ENCODE measurements around the gene PKIB. TPM values are rescaled to one million over a fixed set of nuclear protein-coding genes. Genes with fewer than 3 reads are reported as not detected.
"Not testable (repeated sequence)": the region's sequence is repeated elsewhere in the genome, so short reads cannot be mapped to it uniquely, and the experiment has no call there.

PKIB gene
- total RNA-seq: under 1 TPM in 1 of 3 donors, not detected in 2; 0.56 TPM

GRCh38 chr6:122609881-122610689 is at the start of gene PKIB:
Gene PKIB, plus strand, starts transcription at chr6:122610405. Its CDS starts 107,390 bp downstream, at chr6:122717795.
- peak; percentile 88 to 90 for ATAC-seq
- peak within 1 kb of the TSS; percentile 81 for H3K4me3 Mint-ChIP-seq
- H3K27me3 Mint-ChIP-seq (ENCODE audit: low read depth): peaks cover 38% of the 10 kb centered on the region
- peaks cover 20% of the 10 kb centered on the region for H3K4me1 Mint-ChIP-seq (ENCODE audit: low read depth)
- H3K9me3 Mint-ChIP-seq: no peaks in the 10 kb centered on the region
- DNase-seq: peak; percentile 7
- H3K36me3 Mint-ChIP-seq (ENCODE audit: insufficient read depth): no peaks in the 10 kb centered on the region

GRCh38 chr6:122563364-122564052 is 46.7 kb upstream of the PKIB start:
- H3K36me3 Mint-ChIP-seq (ENCODE audit: insufficient read depth): no peaks in the 10 kb centered on the region
- H3K27me3 Mint-ChIP-seq (ENCODE audit: low read depth): peaks cover 2% of the 10 kb centered on the region
- ATAC-seq: no peak
- no peak overlapping the region for H3K4me3 Mint-ChIP-seq
- DNase-seq: no peak
- no peaks in the 10 kb centered on the region for H3K4me1 Mint-ChIP-seq (ENCODE audit: low read depth)
- H3K9me3 Mint-ChIP-seq: peaks cover 21% of the 10 kb centered on the region

- ATAC-seq: no peak
- no peaks in the 10 kb centered on the region for H3K36me3 Mint-ChIP-seq (ENCODE audit: insufficient read depth)
- H3K27me3 Mint-ChIP-seq (ENCODE audit: low read depth): peaks cover 7% of the 10 kb centered on the region
- H3K4me1 Mint-ChIP-seq (ENCODE audit: low read depth): no peaks in the 10 kb centered on the region
- H3K9me3 Mint-ChIP-seq: peaks cover 21% of the 10 kb centered on the region
- DNase-seq: no peak
- no peak overlapping the region for H3K4me3 Mint-ChIP-seq
These were observed 46.0 kb upstream of the PKIB start for GRCh38 chr6:122564230-122564629.

DNA sequence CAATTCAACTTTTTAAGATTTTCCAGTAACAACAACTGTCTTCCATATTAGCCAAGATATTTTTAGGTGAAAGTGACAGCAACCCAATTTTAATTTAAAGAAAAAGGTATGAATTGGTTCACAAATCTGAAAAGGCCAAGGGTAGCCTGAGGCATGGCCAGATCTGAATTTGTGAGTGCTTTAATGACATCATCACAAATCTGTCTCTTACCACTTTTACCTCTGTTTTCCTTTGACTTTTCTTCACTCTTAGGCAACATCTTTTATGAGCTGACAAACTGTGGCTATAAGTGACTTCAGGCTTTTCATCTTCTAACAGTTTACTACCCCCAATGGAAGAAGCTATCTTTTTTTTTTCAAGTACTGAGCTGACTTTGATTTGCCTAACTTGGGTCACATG is 44.5 kb upstream of the PKIB start:
- no peaks in the 10 kb centered on the region for H3K4me1 Mint-ChIP-seq (ENCODE audit: low read depth)
- DNase-seq (no peak), ATAC-seq (no peak)
- peaks cover 17% of the 10 kb centered on the region for H3K9me3 Mint-ChIP-seq
- no peaks in the 10 kb centered on the region for H3K36me3 Mint-ChIP-seq (ENCODE audit: insufficient read depth)
- H3K4me3 Mint-ChIP-seq: no peak overlapping the region
- peaks cover 10% of the 10 kb centered on the region for H3K27me3 Mint-ChIP-seq (ENCODE audit: low read depth)

GRCh38 chr6:122567034-122567433 is 43.2 kb upstream of the PKIB start:
- Mint-ChIP-seq H3K4me1 (ENCODE audit: low read depth) (no peaks in the 10 kb centered on the region), H3K4me3 (no peak overlapping the region), H3K9me3 (peaks cover 12% of the 10 kb centered on the region), H3K27me3 (ENCODE audit: low read depth) (peaks cover 18% of the 10 kb centered on the region), H3K36me3 (ENCODE audit: insufficient read depth) (no peaks in the 10 kb centered on the region)
- ATAC-seq (no peak), DNase-seq (no peak)

GRCh38 chr6:122568350-122568749 is 41.9 kb upstream of the PKIB start:
- Mint-ChIP-seq H3K36me3 (ENCODE audit: insufficient read depth) (no peaks in the 10 kb centered on the region), H3K27me3 (ENCODE audit: low read depth) (peaks cover 18% of the 10 kb centered on the region), H3K9me3 (peaks cover 7% of the 10 kb centered on the region), H3K4me3 (no peak overlapping the region), H3K4me1 (ENCODE audit: low read depth) (no peaks in the 10 kb centered on the region)
- no peak for ATAC-seq
- DNase-seq: no peak

DNA sequence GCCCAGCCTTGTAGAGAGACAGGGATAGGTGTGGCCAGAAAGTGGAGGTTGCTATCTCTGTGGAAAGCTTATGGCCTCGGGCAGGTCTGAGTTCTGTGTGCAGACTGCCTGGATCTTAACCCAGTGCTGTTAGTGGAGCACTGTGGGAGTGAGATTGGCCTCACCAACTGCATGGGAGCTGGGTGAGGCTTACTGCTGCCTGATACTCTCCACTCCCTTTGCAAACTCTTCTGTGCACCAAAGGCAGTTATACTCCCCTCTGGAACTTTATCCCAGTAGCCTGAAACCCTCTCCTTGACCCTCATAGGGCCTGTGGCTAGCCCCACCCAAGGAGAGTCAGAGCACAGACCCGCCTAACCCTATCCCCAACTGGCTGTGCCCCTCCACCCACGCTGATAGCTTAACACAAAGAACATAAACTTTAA is 41.4 kb upstream of the PKIB start:
- peaks cover 18% of the 10 kb centered on the region for H3K27me3 Mint-ChIP-seq (ENCODE audit: low read depth)
- ATAC-seq (no peak), DNase-seq (no peak)
- H3K4me3 Mint-ChIP-seq: no peak overlapping the region
- H3K4me1 Mint-ChIP-seq (ENCODE audit: low read depth): no peaks in the 10 kb centered on the region
- no peaks in the 10 kb centered on the region for H3K36me3 Mint-ChIP-seq (ENCODE audit: insufficient read depth)
- peaks cover 10% of the 10 kb centered on the region for H3K9me3 Mint-ChIP-seq

DNA sequence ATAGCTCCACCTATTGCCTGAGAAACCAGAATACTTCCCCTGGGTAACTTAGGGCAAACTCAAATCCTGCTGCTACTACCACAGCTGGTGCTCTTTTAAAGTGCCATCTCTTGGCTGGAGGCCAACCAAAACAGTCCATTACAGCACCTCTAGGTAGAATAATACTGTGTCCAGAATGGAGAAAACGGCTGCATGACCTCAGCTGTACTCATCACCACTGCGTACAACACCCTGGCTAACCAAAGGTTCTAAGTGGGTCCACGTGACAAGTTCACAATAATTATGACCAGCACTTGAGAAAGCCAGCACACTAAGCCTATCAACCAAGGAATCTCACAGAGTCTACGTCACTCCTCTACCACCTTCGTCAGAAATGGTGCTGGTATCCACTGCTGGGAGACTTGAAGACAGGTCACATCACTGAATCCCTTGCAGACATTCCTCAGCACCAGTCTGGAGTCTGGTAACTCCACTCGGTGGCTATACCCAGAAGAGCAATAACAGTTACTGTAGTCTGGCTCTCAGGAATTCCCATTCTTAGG is 40.9 kb upstream of the PKIB start:
- Mint-ChIP-seq H3K4me1 (ENCODE audit: low read depth) (no peaks in the 10 kb centered on the region), H3K36me3 (ENCODE audit: insufficient read depth) (no peaks in the 10 kb centered on the region)

DNA sequence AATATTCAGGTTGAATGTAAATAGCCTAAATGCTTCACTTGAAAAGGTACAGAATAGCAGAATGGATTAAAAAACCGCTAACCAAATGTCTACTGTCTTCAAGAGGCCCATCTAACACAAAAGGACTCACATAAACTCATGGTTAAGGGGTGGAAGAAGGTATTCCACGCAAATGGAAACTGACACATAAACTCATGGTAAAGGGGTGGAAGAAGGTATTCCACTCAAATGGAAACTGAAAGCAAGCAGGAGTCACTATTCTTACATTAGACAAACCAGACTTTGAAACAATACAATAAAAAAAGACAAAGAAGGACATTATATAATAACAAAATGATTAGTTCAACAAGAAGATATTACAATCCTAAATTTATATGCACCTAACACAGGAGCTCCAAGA is 38.3 kb upstream of the PKIB start:
- H3K4me3 Mint-ChIP-seq: no peak overlapping the region
- peaks cover 26% of the 10 kb centered on the region for H3K9me3 Mint-ChIP-seq
- no peak for ATAC-seq
- H3K4me1 Mint-ChIP-seq (ENCODE audit: low read depth): no peaks in the 10 kb centered on the region
- no peak for DNase-seq
- H3K36me3 Mint-ChIP-seq (ENCODE audit: insufficient read depth): no peaks in the 10 kb centered on the region
- H3K27me3 Mint-ChIP-seq (ENCODE audit: low read depth): peaks cover 16% of the 10 kb centered on the region

More for the DNA sequence above, 40.9 kb upstream of the PKIB start:
- no peak overlapping the region for H3K4me3 Mint-ChIP-seq
- ATAC-seq: no peak
- peaks cover 15% of the 10 kb centered on the region for H3K9me3 Mint-ChIP-seq
- DNase-seq: no peak
- peaks cover 18% of the 10 kb centered on the region for H3K27me3 Mint-ChIP-seq (ENCODE audit: low read depth)

GRCh38 chr6:122576888-122577287 is 33.3 kb upstream of the PKIB start:
- Mint-ChIP-seq H3K36me3 (ENCODE audit: insufficient read depth) (no peaks in the 10 kb centered on the region), H3K4me3 (no peak overlapping the region), H3K27me3 (ENCODE audit: low read depth) (peaks cover under 1% of the 10 kb centered on the region), H3K4me1 (ENCODE audit: low read depth) (no peaks in the 10 kb centered on the region), H3K9me3 (peaks cover 32% of the 10 kb centered on the region)
- DNase-seq: no peak
- ATAC-seq: no peak

DNA sequence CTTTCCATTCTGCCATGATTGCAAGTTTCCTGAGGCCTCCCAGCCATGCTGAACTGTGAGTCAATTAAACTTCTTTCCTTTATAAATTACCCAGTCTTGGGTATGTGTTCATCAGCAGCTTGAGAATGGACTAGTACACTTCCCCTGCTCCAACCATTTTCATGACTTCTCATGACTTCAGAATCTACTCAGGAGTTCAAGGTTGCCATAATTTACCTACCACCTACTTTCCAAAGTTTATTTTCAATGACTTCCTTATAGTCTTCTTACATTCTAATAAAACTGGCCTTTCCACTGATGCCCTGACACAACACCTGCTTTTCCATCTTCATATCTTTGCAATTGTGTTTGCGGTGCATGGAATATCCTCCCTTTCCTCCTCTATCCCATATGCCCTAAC is 31.2 kb upstream of the PKIB start:
- H3K9me3 Mint-ChIP-seq: peaks cover 21% of the 10 kb centered on the region
- no peak for ATAC-seq

DNA sequence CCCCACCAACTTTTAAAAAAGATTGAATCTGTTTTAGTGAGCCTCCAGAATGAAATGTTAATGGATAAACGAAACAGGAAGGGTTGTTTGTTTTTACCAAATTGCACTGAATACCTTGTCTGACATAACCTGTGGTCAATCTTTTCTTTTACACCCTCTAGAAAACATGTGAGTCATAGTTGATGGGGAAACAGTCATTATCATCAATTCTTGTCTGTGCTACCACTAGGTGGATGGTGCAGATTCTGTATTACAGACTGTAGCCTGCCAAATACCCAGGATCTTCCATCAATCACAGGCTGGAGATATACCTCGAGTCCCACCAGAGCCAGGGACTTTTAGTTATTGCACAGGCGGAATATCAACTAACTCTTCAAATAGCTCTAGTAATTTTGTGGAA is 29.5 kb upstream of the PKIB start:
- ATAC-seq: no peak
- Mint-ChIP-seq H3K27me3 (ENCODE audit: low read depth) (no peaks in the 10 kb centered on the region), H3K4me3 (no peak overlapping the region), H3K4me1 (ENCODE audit: low read depth) (no peaks in the 10 kb centered on the region), H3K9me3 (peaks cover 12% of the 10 kb centered on the region), H3K36me3 (ENCODE audit: insufficient read depth) (no peaks in the 10 kb centered on the region)
- no peak for DNase-seq

More for the DNA sequence above, 31.2 kb upstream of the PKIB start:
- no peak for DNase-seq
- H3K27me3 Mint-ChIP-seq (ENCODE audit: low read depth): no peaks in the 10 kb centered on the region
- no peak overlapping the region for H3K4me3 Mint-ChIP-seq
- no peaks in the 10 kb centered on the region for H3K4me1 Mint-ChIP-seq (ENCODE audit: low read depth)
- H3K36me3 Mint-ChIP-seq (ENCODE audit: insufficient read depth): no peaks in the 10 kb centered on the region

DNA sequence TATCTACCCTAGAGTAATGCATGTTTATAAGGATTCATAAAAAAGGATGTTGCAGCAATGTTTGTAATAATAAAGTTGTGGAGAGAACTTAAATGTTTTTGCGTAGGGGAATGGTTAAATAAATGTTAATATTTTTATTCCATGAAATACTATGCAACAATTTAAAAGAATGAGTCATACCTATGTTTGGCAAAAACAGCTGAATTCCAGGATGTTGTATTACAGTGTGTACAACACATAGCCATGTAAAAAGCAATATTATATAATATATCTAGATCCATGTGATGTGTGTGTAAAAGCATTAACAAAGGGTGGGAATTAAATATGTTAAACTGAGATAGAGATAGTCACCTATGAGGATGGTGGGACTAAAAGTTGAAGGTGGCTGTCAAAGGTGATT is 21.1 kb upstream of the PKIB start:
- Mint-ChIP-seq H3K4me1 (ENCODE audit: low read depth) (no peaks in the 10 kb centered on the region), H3K9me3 (peaks cover 4% of the 10 kb centered on the region), H3K4me3 (no peak overlapping the region), H3K36me3 (ENCODE audit: insufficient read depth) (no peaks in the 10 kb centered on the region), H3K27me3 (ENCODE audit: low read depth) (no peaks in the 10 kb centered on the region)
- DNase-seq (no peak), ATAC-seq (no peak)

GRCh38 chr6:122598295-122598694 is 11.9 kb upstream of the PKIB start:
- not testable (repeated sequence) for H3K27me3 Mint-ChIP-seq (ENCODE audit: low read depth); H3K4me3 Mint-ChIP-seq; H3K36me3 Mint-ChIP-seq (ENCODE audit: insufficient read depth); ATAC-seq; H3K9me3 Mint-ChIP-seq; DNase-seq; H3K4me1 Mint-ChIP-seq (ENCODE audit: low read depth)

- Mint-ChIP-seq H3K36me3 (ENCODE audit: insufficient read depth) (no peaks in the 10 kb centered on the region), H3K4me3 (no peak overlapping the region), H3K4me1 (ENCODE audit: low read depth) (peaks cover 4% of the 10 kb centered on the region), H3K9me3 (no peaks in the 10 kb centered on the region), H3K27me3 (ENCODE audit: low read depth) (peaks cover 12% of the 10 kb centered on the region)
- DNase-seq (no peak), ATAC-seq (no peak)
These were observed 5.5 kb upstream of the PKIB start for GRCh38 chr6:122604676-122605075.
